Osteocyte (in vitro differentiated cells): Measurements from ENCODE around the gene PDIA5. TPM values are rescaled to one million over a fixed set of nuclear protein-coding genes. Genes with fewer than 3 reads are reported as not detected.

Source experiments
- DNase-seq: peaks from one replicate; pipeline ENCODE4 v3.0.0; 2021; ENCODE audit warnings: mixed read lengths; ENCODE audit not compliant: unreplicated experiment; ENCODE audit errors: extremely low spot score
- H3K27ac Mint-ChIP-seq: one replicate; pipeline ENCODE4 v1.8.0; 2021; ENCODE audit warnings: mild to moderate bottlenecking, mixed read lengths; ENCODE audit not compliant: unreplicated experiment
- H3K27me3 Mint-ChIP-seq: one replicate; pipeline ENCODE4 v1.8.0; 2021; ENCODE audit warnings: mixed read lengths; ENCODE audit not compliant: unreplicated experiment
- H3K36me3 Mint-ChIP-seq: one replicate; pipeline ENCODE4 v1.8.0; 2021; ENCODE audit warnings: mixed read lengths; ENCODE audit not compliant: unreplicated experiment
- H3K4me1 Mint-ChIP-seq: one replicate; pipeline ENCODE4 v1.8.0; 2021; ENCODE audit warnings: mixed read lengths; ENCODE audit not compliant: unreplicated experiment
- H3K4me3 Mint-ChIP-seq: one replicate; pipeline ENCODE4 v1.8.0; 2021; ENCODE audit warnings: mild to moderate bottlenecking, moderate library complexity, mixed read lengths; ENCODE audit not compliant: unreplicated experiment
- H3K9me3 Mint-ChIP-seq: one replicate; pipeline ENCODE4 v1.8.0; 2021; ENCODE audit warnings: mixed read lengths; ENCODE audit not compliant: unreplicated experiment
- total RNA-seq: library from RNA; stranded (reverse); gene quantifications from 2 replicates; pipeline ENCODE4 v1.2.1, GENCODE V29; 2021
- TF ChIP-seq, protein P1 (sequence below): fragments of 200-600 bp; sonication (generic); IDR thresholded peaks from 2 replicates; pipeline ENCODE4 v1.5.0; 2021; ENCODE audit warnings: antibody characterized with exemption, mild to moderate bottlenecking, moderate library complexity

Gene PDIA5
- total RNA-seq, 1 donor from 2014 or later: 35.5 TPM

DNA sequence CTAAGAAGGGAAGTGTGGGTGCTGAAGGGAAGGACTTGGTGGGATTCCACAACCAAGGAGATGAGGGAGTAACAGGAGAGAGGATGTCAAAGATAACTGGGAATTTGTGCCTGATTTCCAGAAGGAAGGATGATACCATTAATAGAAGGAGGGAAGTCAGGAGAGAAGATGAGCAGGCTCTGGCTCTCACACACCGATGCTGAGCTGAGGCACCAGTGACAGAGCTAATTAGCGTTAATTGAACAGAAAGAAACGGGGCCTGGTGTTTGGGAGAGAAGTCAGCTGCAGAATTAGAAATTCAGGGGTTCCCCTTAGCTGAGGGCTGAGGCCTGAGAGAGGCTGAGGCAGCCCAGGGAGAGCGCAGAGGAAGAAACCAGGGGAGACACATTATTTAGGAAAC, 11.9 kb upstream of the PDIA5 start:
- Mint-ChIP-seq H3K4me1 (peaks cover 5% of the 10 kb centered on the region), H3K4me3 (no peak overlapping the region), H3K9me3 (no peaks in the 10 kb centered on the region), H3K27me3 (peaks cover 3% of the 10 kb centered on the region), H3K27ac (no peak overlapping the region), H3K36me3 (no peaks in the 10 kb centered on the region)
- no peak for DNase-seq
- TF ChIP-seq, protein P1, sequence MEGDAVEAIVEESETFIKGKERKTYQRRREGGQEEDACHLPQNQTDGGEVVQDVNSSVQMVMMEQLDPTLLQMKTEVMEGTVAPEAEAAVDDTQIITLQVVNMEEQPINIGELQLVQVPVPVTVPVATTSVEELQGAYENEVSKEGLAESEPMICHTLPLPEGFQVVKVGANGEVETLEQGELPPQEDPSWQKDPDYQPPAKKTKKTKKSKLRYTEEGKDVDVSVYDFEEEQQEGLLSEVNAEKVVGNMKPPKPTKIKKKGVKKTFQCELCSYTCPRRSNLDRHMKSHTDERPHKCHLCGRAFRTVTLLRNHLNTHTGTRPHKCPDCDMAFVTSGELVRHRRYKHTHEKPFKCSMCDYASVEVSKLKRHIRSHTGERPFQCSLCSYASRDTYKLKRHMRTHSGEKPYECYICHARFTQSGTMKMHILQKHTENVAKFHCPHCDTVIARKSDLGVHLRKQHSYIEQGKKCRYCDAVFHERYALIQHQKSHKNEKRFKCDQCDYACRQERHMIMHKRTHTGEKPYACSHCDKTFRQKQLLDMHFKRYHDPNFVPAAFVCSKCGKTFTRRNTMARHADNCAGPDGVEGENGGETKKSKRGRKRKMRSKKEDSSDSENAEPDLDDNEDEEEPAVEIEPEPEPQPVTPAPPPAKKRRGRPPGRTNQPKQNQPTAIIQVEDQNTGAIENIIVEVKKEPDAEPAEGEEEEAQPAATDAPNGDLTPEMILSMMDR: no peak

DNA sequence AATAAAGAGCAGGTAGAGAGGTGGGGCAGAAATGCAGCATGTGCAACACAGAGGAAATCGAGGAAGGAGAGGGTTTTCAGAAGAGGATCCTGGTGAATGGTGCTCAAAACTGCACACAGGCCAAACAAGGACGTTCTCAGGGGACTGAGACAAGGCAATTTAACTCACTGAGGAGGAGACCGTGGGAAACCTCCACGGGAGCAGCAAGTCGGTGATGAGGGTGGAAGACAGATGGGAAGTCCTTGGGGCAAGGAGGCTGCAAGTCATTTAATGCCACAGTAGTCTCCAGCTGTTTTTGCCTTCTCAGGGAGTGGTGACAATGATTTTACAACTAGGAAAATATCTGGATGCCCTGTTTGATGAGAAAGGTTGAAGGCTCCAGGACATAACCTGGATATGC, 11.5 kb upstream of the PDIA5 start:
- H3K36me3 Mint-ChIP-seq: no peaks in the 10 kb centered on the region
- H3K4me1 Mint-ChIP-seq: peaks cover 5% of the 10 kb centered on the region
- H3K9me3 Mint-ChIP-seq: no peaks in the 10 kb centered on the region
- peaks cover 3% of the 10 kb centered on the region for H3K27me3 Mint-ChIP-seq
- H3K4me3 Mint-ChIP-seq: no peak overlapping the region
- no peak for DNase-seq
- TF ChIP-seq, protein P1: no peak
- no peak overlapping the region for H3K27ac Mint-ChIP-seq

DNA sequence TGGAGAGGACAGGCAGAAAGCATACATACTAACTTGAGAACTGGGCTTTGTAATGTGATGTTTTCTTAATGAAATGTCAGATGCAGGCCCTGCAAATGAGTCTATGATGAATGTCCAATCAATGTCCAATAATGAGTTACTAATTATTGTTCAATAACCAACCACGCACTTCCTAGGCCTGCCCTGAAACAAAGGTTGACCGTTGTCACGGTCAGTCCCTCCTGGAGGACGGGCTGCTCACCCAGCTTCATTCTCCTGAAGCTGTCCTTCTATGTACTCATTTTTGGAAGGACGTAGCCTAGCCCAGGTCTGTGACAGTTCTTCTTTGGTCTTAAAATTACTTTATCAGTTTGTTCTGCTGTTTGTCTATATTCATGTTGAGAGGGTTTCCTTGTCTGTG, 8.3 kb upstream of the PDIA5 start:
- H3K4me1 Mint-ChIP-seq: peaks cover 5% of the 10 kb centered on the region
- H3K36me3 Mint-ChIP-seq: no peaks in the 10 kb centered on the region
- peaks cover 12% of the 10 kb centered on the region for H3K27me3 Mint-ChIP-seq
- H3K4me3 Mint-ChIP-seq: no peak overlapping the region
- H3K9me3 Mint-ChIP-seq: no peaks in the 10 kb centered on the region
- TF ChIP-seq, protein P1: no peak
- DNase-seq: no peak
- no peak overlapping the region for H3K27ac Mint-ChIP-seq

DNA sequence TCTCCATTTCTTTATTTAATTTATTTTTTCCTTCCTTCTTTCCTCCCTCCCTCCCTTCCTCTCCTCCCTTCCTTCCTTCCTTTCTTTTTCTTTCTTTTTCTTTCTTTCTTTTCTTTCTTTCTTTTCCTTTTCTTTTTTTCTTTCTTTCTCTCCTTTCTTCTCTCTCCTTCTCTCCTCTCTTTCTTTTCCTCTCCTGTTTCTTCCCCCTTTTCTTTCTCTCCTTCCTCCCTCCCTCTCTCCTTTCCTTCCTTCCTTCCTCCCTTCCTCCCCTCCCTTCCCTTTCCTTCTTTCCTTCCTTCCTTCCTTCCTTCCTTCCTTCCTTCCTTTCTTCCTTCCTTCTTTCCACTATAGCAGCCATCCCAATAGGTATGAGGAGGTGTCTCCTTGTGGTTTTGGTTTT, 6.8 kb upstream of the PDIA5 start:
- H3K4me3 Mint-ChIP-seq: no peak overlapping the region
- no peak for DNase-seq
- no peak overlapping the region for H3K27ac Mint-ChIP-seq
- TF ChIP-seq, protein P1: no peak
- H3K9me3 Mint-ChIP-seq: no peaks in the 10 kb centered on the region
- H3K36me3 Mint-ChIP-seq: no peaks in the 10 kb centered on the region
- H3K4me1 Mint-ChIP-seq: no peaks in the 10 kb centered on the region
- peaks cover 12% of the 10 kb centered on the region for H3K27me3 Mint-ChIP-seq

DNA sequence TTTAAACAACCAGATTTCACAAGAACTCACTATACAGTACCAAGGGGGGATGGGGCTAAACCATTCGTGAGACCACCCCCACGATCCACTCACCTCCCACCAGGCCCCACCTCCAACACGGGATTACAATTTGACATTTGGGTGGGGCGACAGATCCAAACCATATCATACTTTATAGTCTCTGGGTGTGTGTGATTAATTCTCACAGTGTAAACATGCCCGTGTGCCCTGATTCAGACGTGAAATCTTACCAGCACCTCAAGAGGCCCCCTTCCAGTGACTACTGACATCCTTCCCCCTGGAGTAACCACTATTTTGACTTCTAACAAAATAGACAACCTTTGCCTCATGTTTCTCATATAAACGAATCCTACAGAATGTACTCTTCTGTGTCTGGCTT, 5.0 kb upstream of the PDIA5 start:
- H3K4me1 Mint-ChIP-seq: peaks cover 6% of the 10 kb centered on the region
- peaks cover 12% of the 10 kb centered on the region for H3K27me3 Mint-ChIP-seq
- no peak overlapping the region for H3K4me3 Mint-ChIP-seq
- H3K36me3 Mint-ChIP-seq: no peaks in the 10 kb centered on the region
- no peaks in the 10 kb centered on the region for H3K9me3 Mint-ChIP-seq
- H3K27ac Mint-ChIP-seq: no peak overlapping the region
- TF ChIP-seq, protein P1: no peak
- DNase-seq: no peak
